OCI-LY7 (cell line): ENCODE measurements around the gene KIF9. TPM values are rescaled to one million over a fixed set of nuclear protein-coding genes. Genes with fewer than 3 reads are reported as not detected.

Experiments
- BruUV-seq: library from RNA; stranded (reverse); fragments of 400-500 nt; replicated peaks from 2 replicates; lab custom pipeline; 2021; lab: Mats Ljungman, UMichigan
- CTCF ChIA-PET: fragments of 300-600 bp; sonication (Branson Sonifier 250); formaldehyde crosslinking; loops from one replicate; lab custom pipeline; 2022; ENCODE audit warnings: antibody characterized with exemption; ENCODE audit not compliant: unreplicated experiment; lab: Charles Lee
- POLR2A ChIA-PET: fragments of 300-600 bp; sonication (Branson Sonifier 250); formaldehyde crosslinking; loops from one replicate; lab custom pipeline; 2022; ENCODE audit warnings: antibody characterized with exemption; lab: Charles Lee
- DNase-seq: peaks from one replicate; pipeline ENCODE4 v3.0.0-alpha.2; 2015; ENCODE audit warnings: low spot score
- H2AFZ ChIP-seq: fragments of 200-600 bp; sonication (generic), shearing (Covaris generic); 2 replicates; pipeline ENCODE4 v1.6.1; 2014; ENCODE audit warnings: mild to moderate bottlenecking, antibody characterized with exemption, low read length, moderate library complexity
- H3K27ac ChIP-seq: fragments of 200-600 bp; sonication (generic); 2 replicates; pipeline ENCODE4 v1.5.1; 2014; ENCODE audit warnings: mixed run types, low read depth, mild to moderate bottlenecking, moderate library complexity, low read length, inconsistent platforms; ENCODE audit not compliant: poor library complexity, severe bottlenecking
- H3K36me3 ChIP-seq: fragments of 200-600 bp; sonication (generic); 2 replicates; pipeline ENCODE4 v1.6.1; 2014; ENCODE audit warnings: mild to moderate bottlenecking, antibody characterized with exemption, low read length, moderate library complexity, mixed read lengths; ENCODE audit not compliant: insufficient read depth
- H3K4me1 ChIP-seq: fragments of 200-600 bp; sonication (generic); 2 replicates; pipeline ENCODE4 v1.5.1; 2014; ENCODE audit warnings: mild to moderate bottlenecking, low read length; ENCODE audit not compliant: insufficient read depth, poor library complexity, severe bottlenecking
- H3K4me2 ChIP-seq: fragments of 200-600 bp; sonication (generic); 2 replicates; pipeline ENCODE4 v1.6.1; 2014; ENCODE audit warnings: mild to moderate bottlenecking, low read length
- H3K4me3 ChIP-seq: fragments of 200-600 bp; sonication (generic); 2 replicates; pipeline ENCODE4 v1.5.1; 2014; ENCODE audit warnings: mild to moderate bottlenecking, low read depth, low read length; ENCODE audit not compliant: poor library complexity, severe bottlenecking
- H3K79me2 ChIP-seq: fragments of 200-600 bp; sonication (generic); 2 replicates; pipeline ENCODE4 v1.6.1; 2016; ENCODE audit warnings: low read depth, mild to moderate bottlenecking, low read length, moderate library complexity, mixed read lengths; ENCODE audit not compliant: insufficient read depth
- H3K9me2 ChIP-seq: fragments of 200-600 bp; sonication (generic); 2 replicates; pipeline ENCODE4 v1.6.1; 2016; ENCODE audit warnings: mild to moderate bottlenecking, low read length, mixed read lengths; ENCODE audit not compliant: insufficient read depth
- H3K9me3 ChIP-seq: fragments of 200-600 bp; sonication (generic); 2 replicates; pipeline ENCODE4 v1.6.1; 2014; ENCODE audit warnings: mild to moderate bottlenecking, mixed run types, low read length, mixed read lengths
- H4K20me1 ChIP-seq: fragments of 200-600 bp; sonication (generic); 2 replicates; pipeline ENCODE4 v1.6.1; 2014; ENCODE audit warnings: mild to moderate bottlenecking, antibody characterized with exemption, low read length, moderate library complexity, mixed read lengths; ENCODE audit not compliant: insufficient read depth
- CTCF ChIP-seq: fragments of 200-600 bp; sonication (generic); conservative IDR thresholded peaks from 2 replicates; pipeline ENCODE4 v1.5.1; 2014; ENCODE audit warnings: mild to moderate bottlenecking, antibody characterized with exemption, low read length, moderate library complexity, mixed read lengths
- EZH2phosphoT487 ChIP-seq: fragments of 200-600 bp; sonication (generic); IDR thresholded peaks from 2 replicates; pipeline ENCODE4 v1.6.1; 2018; ENCODE audit warnings: low read depth, borderline replicate concordance, mild to moderate bottlenecking, mixed run types, antibody characterized with exemption, low read length, moderate library complexity, mixed read lengths
- intact Hi-C: fragments of 100-400 bp; cut with micrococcal nuclease; formaldehyde crosslinking; loops from one replicate; pipeline ENCODE4 v1.10.0; 2022; ENCODE audit not compliant: unreplicated experiment
- total RNA-seq, 2 experiments: library from RNA; depleted of rRNA in 1 of 2; stranded (reverse); fragments of >200 nt in 1 of 2; shearing (Covaris generic) in 1 of 2; gene quantifications; 2 replicates each; pipeline ENCODE4 v1.2.3, GENCODE V29; 2014 to 2022

KIF9 gene
- total RNA-seq, 2 experiments from 2014 or later: 11.0 to 11.7 TPM

- BruUV-seq: no TSS peak
- no peak overlapping the region for H2AFZ ChIP-seq
- H3K9me2 ChIP-seq: no peaks in the 10 kb centered on the region
- intact Hi-C loops: no loop called here
- no peaks in the 10 kb centered on the region for H3K9me3 ChIP-seq
- H3K79me2 ChIP-seq: no peaks in the 10 kb centered on the region
- POLR2A ChIA-PET: interaction anchor here (1.3 to 1.7 kb wide), 2 partner anchors 10 to 16 kb away, joined by 4 read pairs; no protein-coding TSS in a partner anchor
- no peaks in the 10 kb centered on the region for H3K4me1 ChIP-seq
- no peaks in the 10 kb centered on the region for H4K20me1 ChIP-seq
- no peak overlapping the region for H3K27ac ChIP-seq
- no peak overlapping the region for H3K4me3 ChIP-seq
- no peak for DNase-seq
- CTCF ChIA-PET: no interaction called here
- H3K36me3 ChIP-seq: no peaks in the 10 kb centered on the region
- TF ChIP-seq CTCF (no peak), EZH2phosphoT487 (no peak)
- no peak overlapping the region for H3K4me2 ChIP-seq
Measured at GRCh38 chr3:47194994-47195393, 87.6 kb downstream of the KIF9 start.

GRCh38 chr3:47193871-47194859, 88.4 kb downstream of the KIF9 start:
- TSS peak; percentile 47 for BruUV-seq

More at GRCh38 chr3:47193871-47194859, 88.4 kb downstream of the KIF9 start:
- no peak for DNase-seq
- no peak overlapping the region for H3K4me2 ChIP-seq
- POLR2A ChIA-PET: interaction anchor here (0.6 to 1.7 kb wide), 5 partner anchors 10 to 545 kb away, joined by 3 to 4 read pairs (median 3); no protein-coding TSS in a partner anchor
- no peaks in the 10 kb centered on the region for H3K4me1 ChIP-seq
- no peak overlapping the region for H3K27ac ChIP-seq
- H4K20me1 ChIP-seq: no peaks in the 10 kb centered on the region
- intact Hi-C loops: no loop called here
- no peaks in the 10 kb centered on the region for H3K9me3 ChIP-seq
- no peak overlapping the region for H3K4me3 ChIP-seq
- no peak for TF ChIP-seq EZH2phosphoT487
- no peak for TF ChIP-seq CTCF
- H3K79me2 ChIP-seq: no peaks in the 10 kb centered on the region
- no peak overlapping the region for H2AFZ ChIP-seq
- H3K36me3 ChIP-seq: no peaks in the 10 kb centered on the region
- H3K9me2 ChIP-seq: no peaks in the 10 kb centered on the region
- CTCF ChIA-PET: no interaction called here
